Measurements from ENCODE around the gene PRKCZ.

The PRKCZ gene

GRCh38 chr1:2081326-2081885 lies 31.2 kb downstream of the PRKCZ start:
- no peak overlapping the region for H3K9ac ChIP-seq (ENCODE audit: low read length)
- H3K4me1 ChIP-seq (ENCODE audit: low read length) = no peaks in the 10 kb centered on the region
- H2AFZ ChIP-seq (ENCODE audit: low read depth, low read length) = no peak overlapping the region
- no peak for TF ChIP-seq EZH2phosphoT487 (IDR thresholded peaks at IDR 0.05; ENCODE audit: low read depth)
- no peak for TF ChIP-seq CTCF (IDR thresholded peaks at IDR 0.05; ENCODE audit: low read depth, low read length)
- H3K4me2 ChIP-seq (ENCODE audit: low read length) = no peak overlapping the region
- no peaks in the 10 kb centered on the region for H4K20me1 ChIP-seq (ENCODE audit: insufficient read depth, low read length)
- H3K27ac ChIP-seq (ENCODE audit: low read length) = no peak overlapping the region
- no peak overlapping the region for H3K4me3 ChIP-seq (ENCODE audit: low read length)
- no peaks in the 10 kb centered on the region for H3K36me3 ChIP-seq (replicated peaks; ENCODE audit: low read depth, low read length)
- 0 out of 2 replicates have a peak, but pooled peaks cover 2% of the 10 kb centered on the region for H3K9me3 ChIP-seq (ENCODE audit: insufficient read depth, low read length)
- H3K79me2 ChIP-seq (ENCODE audit: low read length) = no peaks in the 10 kb centered on the region
- no peaks in the 10 kb centered on the region for H3K27me3 ChIP-seq (ENCODE audit: low read depth, low read length)

GRCh38 chr1:2082064-2082463 lies 31.9 kb downstream of the PRKCZ start:
- H3K79me2 ChIP-seq (ENCODE audit: low read length) = no peaks in the 10 kb centered on the region
- no peaks in the 10 kb centered on the region for H4K20me1 ChIP-seq (ENCODE audit: insufficient read depth, low read length)
- H3K27me3 ChIP-seq (ENCODE audit: low read depth, low read length) = no peaks in the 10 kb centered on the region
- no peak overlapping the region for H3K4me3 ChIP-seq (ENCODE audit: low read length)
- H3K9me3 ChIP-seq (ENCODE audit: insufficient read depth, low read length) = 0 out of 2 replicates have a peak, but pooled peaks cover 2% of the 10 kb centered on the region
- no peak overlapping the region for H2AFZ ChIP-seq (ENCODE audit: low read depth, low read length)
- H3K9ac ChIP-seq (ENCODE audit: low read length) = no peak overlapping the region
- TF ChIP-seq CTCF (IDR thresholded peaks at IDR 0.05; ENCODE audit: low read depth, low read length) (no peak), EZH2phosphoT487 (IDR thresholded peaks at IDR 0.05; ENCODE audit: low read depth) (no peak)
- no peaks in the 10 kb centered on the region for H3K36me3 ChIP-seq (replicated peaks; ENCODE audit: low read depth, low read length)
- no peaks in the 10 kb centered on the region for H3K4me1 ChIP-seq (ENCODE audit: low read length)
- H3K27ac ChIP-seq (ENCODE audit: low read length) = no peak overlapping the region
- H3K4me2 ChIP-seq (ENCODE audit: low read length) = no peak overlapping the region

GRCh38 chr1:2083666-2084065 lies 33.5 kb downstream of the PRKCZ start:
- Histone ChIP-seq H3K27ac (ENCODE audit: low read length) (no peak overlapping the region), H3K9me3 (ENCODE audit: insufficient read depth, low read length) (no peaks in the 10 kb centered on the region), H3K9ac (ENCODE audit: low read length) (no peak overlapping the region), H3K27me3 (ENCODE audit: low read depth, low read length) (no peaks in the 10 kb centered on the region), H3K4me2 (ENCODE audit: low read length) (no peak overlapping the region), H3K36me3 (replicated peaks; ENCODE audit: low read depth, low read length) (no peaks in the 10 kb centered on the region), H3K79me2 (ENCODE audit: low read length) (no peaks in the 10 kb centered on the region), H4K20me1 (ENCODE audit: insufficient read depth, low read length) (no peaks in the 10 kb centered on the region), H2AFZ (ENCODE audit: low read depth, low read length) (no peak overlapping the region), H3K4me3 (ENCODE audit: low read length) (no peak overlapping the region), H3K4me1 (ENCODE audit: low read length) (no peaks in the 10 kb centered on the region)
- no peak for TF ChIP-seq CTCF (IDR thresholded peaks at IDR 0.05; ENCODE audit: low read depth, low read length)
- TF ChIP-seq EZH2phosphoT487 (IDR thresholded peaks at IDR 0.05; ENCODE audit: low read depth) = no peak

- Histone ChIP-seq H4K20me1 (ENCODE audit: insufficient read depth, low read length) (no peaks in the 10 kb centered on the region), H3K9me3 (ENCODE audit: insufficient read depth, low read length) (no peaks in the 10 kb centered on the region), H3K9ac (ENCODE audit: low read length) (no peak overlapping the region), H3K36me3 (replicated peaks; ENCODE audit: low read depth, low read length) (no peaks in the 10 kb centered on the region), H3K4me2 (ENCODE audit: low read length) (no peak overlapping the region), H2AFZ (ENCODE audit: low read depth, low read length) (no peak overlapping the region), H3K4me3 (ENCODE audit: low read length) (no peak overlapping the region), H3K27ac (ENCODE audit: low read length) (no peak overlapping the region), H3K4me1 (ENCODE audit: low read length) (no peaks in the 10 kb centered on the region), H3K79me2 (ENCODE audit: low read length) (no peaks in the 10 kb centered on the region), H3K27me3 (ENCODE audit: low read depth, low read length) (no peaks in the 10 kb centered on the region)
- no peak for TF ChIP-seq CTCF (IDR thresholded peaks at IDR 0.05; ENCODE audit: low read depth, low read length)
- TF ChIP-seq EZH2phosphoT487 (IDR thresholded peaks at IDR 0.05; ENCODE audit: low read depth) = no peak
Measured at GRCh38 chr1:2084306-2084705, 34.1 kb downstream of the PRKCZ start.

Measured in OCI-LY3 (cell line).